SKM-1 treated with dmso at 0.1 percent for 144 hours (cell line): ENCODE data around the gene RNF128.
"Not testable (repeated sequence)": the region's sequence is repeated elsewhere in the genome, so short reads cannot be mapped to it uniquely, and the experiment has no call there.

Experiments used
- DNase-seq: peaks from one replicate; lab custom pipeline; 2025; ENCODE audit not compliant: unreplicated experiment; lab: John Stamatoyannopoulos, UW

Gene RNF128

DNA sequence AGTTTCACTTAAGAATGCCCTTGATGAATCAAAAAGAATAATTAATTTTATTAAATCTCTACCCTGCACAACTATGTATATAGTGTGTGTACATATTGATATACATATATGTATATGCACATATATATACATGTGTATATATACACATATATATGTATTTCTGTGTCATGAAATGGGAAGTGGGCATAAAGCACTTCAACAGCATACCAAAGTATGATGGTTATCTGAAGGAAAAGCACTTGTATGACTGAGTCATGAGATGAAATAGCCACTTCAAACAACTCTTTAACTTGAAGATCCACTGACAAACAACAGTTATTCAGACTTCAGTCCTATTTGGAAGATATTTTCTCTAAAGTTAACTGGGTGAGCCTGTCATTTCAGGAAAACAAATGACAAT lies 16.3 kb downstream of the RNF128 start:
- DNase-seq, result no peak

DNA sequence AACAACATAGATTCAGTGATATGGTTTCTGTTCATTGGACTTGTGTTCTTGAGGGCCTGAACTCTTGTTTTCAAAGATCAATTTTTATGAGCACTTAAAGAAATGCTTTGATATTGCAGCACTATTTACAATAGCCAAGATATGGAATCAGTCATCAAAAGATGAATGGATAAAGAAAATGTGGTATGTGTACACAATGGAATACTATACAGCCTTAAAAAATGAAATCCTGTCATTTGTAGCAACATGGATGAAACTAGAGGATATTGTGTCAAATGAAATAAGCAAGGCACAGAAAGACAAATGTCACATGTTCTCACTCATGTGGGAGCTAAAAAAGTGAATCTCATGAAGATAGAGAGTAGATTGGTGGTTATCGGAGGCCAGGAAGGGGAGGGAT lies 21.9 kb downstream of the RNF128 start:
- no peak for DNase-seq

DNA sequence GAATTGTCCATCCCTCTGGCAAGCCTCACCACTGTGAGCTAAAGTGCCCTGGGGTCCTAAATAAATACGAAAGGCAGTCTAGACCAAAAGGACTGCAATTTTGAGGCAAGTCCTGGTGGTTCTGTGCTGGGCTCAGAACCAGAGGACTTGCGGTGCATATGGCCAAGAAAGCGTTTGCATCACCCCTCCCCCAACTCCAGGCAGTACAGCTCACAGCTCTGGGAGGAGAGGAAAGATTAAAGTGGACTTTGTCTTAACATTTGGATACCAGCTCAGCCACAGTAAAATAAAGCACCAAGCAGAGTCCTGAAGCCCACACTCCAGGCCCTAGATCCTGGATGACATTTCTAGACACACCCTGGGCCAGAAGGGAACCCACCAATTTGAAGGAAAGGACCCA lies 24.9 kb downstream of the RNF128 start:
- DNase-seq, result no peak

DNA sequence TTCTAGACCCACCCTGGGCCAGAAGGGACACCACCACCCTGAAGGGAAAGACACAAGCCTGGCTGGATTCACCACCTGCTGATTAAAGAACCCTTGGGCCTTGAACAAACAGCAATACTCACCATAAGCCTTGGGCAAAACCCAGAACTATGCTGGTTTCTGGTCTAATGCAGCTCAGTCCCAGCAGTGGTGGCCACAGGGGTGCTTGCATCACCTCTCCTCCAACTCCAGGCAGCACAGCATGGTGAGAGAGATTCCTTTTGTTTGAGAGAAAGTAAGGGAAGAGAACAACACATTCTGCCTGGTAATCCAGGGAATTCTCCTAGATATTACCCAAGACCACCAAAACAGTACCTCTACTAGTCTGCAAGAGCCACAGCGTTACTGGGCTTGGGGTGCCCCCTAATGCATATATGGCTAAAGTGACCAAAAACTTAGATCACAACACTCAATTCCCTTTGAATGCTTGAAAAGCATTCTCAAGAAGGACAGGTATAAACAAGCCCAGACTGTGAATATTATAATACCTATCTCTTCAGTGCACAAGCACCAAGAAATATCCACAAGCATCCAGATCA lies 25.7 kb downstream of the RNF128 start:
- no peak for DNase-seq

DNA sequence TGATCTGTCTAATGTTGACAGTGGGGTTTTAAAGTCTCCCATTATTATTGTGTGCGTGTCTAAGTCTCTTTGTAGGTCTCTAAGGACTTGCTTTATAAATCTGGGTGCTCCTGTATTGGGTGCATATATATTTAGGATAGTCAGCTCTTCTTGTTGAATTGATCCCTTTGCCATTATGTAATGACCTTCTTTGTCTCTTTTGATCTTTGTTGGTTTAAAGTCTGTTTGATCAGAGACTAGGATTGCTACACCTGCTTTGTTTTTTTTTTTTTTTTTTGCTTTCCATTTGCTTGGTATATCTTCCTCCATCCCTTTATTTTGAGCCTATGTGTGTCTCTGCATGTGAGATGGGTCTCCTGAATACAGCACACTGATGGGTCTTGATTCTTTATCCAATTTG lies 42.8 kb downstream of the RNF128 start:
- not testable (repeated sequence) for DNase-seq

DNA sequence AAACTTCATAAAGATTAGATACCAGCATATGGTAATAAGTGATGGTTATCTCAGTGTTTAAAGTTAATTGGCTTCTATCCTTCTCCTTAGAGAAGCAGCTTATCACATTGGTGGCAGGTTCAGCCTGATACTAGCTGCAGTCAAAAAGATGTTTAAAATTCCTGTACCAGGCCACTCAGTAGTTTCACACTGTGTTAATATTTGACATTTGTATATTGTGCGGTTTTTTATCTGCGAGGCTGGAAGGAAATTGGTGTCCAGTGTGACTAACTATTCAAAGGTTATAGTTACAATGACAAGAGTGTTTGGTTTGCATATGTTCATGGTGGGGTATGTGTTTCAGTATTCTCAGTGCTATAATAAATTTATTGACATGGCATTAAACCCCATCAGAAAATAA lies 48.5 kb downstream of the RNF128 start:
- DNase-seq, result no peak

DNA sequence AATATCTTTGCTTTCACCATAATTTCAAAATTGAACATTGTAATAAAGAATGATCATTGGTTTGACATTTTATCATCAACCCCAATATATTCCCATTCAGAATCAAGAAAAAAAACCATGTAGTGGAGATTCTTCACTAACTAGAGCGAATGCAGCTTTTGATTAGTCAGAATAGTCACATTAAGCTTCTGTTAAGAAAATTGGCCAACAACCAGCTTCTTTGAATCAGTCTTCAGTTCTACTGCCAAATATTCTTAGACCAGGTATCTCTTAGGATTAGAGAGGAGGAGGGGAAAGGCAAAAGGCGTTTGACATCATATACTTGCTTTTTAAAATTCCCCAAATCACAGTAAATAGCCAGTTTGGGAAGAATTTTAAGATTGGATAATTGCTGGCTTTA lies 53.8 kb downstream of the RNF128 start:
- DNase-seq, result no peak

DNA sequence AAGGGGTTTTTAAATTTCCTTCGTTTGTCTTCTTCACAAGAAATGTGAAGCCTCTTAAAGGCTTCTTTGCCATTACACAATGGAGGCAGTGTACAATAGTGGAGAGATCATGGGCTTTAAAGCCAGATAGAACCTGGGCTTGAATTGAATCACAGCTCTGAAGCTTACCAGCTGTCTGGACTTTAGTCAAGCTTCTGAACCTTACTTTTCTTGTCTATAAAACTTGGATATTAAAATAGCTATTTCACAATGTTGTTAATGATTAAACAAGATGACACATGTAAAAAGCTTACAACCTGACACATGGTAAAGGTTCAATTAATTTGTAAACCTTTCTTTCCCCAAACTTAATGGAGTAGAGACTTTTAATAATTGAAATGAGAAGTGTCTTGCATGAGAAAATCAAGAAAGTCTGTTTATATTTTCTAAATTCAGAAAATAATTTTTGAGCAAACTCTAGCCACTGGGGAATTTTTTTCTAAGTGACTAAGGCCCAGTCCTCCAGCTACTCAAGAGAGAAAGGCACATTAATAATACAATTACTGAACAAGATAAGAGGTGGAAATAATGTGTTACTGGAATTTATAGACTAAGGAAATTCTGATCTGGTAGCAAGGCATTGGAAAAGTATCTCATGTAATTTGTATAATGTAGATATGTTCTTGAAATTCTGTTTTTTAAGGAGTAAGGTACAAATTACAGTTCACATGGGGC lies 54.3 kb downstream of the RNF128 start:
- DNase-seq, result no peak

DNA sequence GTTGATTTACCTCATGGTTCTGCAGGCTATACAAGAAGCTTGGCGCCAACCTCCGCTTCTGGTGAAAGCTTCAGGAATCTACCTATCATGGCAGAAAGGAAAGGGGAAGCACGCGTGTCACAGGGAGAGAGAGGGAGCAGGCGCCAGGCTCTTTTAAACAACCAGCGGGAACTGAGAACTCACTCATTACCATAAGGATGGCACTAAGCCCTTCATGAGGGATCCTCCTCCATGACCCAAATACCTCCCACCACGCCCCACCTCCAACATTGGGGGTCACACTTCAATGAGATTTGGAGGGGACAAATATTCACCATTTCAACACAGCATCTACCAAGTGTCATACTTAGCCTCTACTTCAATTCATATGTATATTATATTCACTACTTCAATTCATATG lies 57.2 kb downstream of the RNF128 start:
- no peak for DNase-seq

DNA sequence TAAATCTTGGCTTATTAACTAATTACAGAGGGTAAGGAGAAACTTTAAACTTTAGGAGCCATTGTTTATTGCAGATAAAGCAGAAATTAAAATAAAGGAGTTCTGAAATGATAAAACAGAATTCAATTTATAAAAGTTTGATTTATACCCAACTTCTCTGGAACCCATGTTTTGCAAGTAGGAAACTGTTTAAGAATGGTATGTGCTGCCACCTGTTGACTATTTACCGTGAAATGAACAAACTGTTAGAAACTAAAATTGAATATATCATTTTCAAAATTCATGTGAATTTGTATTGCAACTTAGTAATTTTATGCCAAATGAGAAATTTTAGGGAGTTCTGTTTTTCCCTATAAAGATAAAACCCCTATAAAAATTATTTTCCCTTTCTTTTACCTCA lies 65.0 kb downstream of the RNF128 start:
- no peak for DNase-seq

DNA sequence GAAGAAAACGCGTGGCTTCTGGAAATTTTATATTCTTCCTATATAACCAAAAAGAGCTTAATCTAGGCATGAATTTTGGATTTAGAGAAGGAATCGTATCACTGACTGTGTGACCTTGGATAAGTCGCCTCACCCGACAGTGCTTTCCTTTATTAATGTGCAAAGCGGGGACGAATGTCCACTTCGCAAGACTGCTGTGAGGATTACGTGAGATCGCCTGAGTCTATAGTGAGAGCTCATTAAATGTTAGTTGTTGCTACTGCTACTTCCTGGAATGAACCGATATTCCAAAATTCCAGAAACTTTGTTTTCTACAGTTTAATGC lies 75.5 kb downstream of the RNF128 start:
- no peak for DNase-seq

DNA sequence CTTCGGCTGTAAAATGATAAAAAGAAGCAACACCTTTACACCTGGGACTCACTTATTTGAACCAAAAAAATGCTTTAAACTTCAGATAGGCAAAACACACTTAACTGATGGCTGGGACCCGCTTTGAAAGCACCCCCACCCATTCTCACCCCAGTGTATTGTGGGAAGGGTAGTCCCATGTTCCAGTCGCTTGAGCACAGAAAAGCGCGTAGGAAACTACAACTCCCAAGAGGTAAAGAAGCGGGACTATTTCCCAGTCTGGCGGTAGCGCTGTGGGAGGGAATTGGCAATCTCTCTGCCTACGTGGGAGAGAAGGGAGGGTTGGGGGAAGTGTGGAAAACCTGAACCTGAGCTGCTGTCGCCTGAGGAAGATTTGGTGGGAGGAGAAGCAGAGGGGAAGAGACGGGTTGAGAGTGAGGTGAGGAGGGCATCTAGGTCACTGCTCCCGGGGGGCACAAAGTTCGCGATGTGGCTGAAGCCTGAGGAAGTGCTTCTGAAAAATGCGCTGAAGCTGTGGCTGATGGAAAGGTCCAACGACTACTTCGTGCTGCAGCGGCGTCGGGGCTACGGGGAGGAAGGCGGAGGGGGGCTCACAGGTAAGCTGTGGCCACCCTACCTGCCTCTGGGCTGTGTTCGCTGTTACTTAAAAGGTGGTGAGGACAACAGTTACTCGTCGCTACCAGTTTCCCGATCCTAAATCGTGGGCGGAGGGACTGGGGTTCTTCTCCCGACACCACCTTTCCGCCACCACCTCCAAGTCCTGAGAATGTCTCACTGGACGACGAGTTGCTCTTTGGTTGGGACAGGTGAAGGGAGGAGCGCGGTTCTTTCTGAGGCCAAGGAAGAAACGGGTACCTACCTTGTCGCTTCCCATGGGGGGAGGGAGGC lies 76.1 kb downstream of the RNF128 start, which contains the start of gene TBC1D8B:
Gene TBC1D8B (plus strand): TSS at position 286 of the 888 bp plus-strand sequence. CDS start 181 bp downstream, at position 467.
- DNase-seq, result peak; percentile 64

DNA sequence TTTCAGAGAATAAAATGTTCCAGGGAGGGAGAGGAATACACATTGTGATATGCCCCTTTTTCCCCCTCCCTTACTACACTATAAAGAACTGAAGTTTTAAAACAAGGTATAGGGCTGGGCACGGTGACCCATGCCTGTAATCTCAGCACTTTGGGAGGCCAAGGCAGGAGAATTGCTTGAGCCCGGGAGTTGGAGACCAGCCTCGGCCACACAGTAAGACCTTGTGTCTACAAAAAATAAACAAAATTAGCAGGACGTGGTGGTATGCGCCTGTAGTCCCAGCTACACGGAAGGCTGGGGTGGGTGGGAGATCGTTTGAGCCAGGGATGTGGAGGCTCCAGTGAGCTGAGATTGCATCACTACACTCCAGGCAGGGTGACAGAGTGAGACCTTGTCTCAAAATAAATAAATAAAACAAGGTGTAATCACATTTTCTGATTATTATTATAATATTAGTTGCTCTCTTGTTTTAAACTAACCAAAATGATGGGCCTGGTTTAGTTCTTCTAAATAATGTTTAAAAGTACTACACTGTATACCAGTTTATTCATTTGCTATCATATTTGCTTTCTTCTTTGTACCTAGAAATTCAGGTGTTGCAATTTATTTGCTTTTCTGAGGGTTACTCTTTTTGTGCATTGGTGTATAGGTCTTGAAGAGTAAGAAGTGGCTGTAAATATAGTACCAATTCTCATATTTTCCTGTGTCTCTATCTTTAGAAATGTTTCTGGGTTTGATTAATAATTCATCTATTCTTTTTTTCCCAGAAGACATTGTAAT lies 84.8 kb downstream of the RNF128 start:
- DNase-seq, result no peak

DNA sequence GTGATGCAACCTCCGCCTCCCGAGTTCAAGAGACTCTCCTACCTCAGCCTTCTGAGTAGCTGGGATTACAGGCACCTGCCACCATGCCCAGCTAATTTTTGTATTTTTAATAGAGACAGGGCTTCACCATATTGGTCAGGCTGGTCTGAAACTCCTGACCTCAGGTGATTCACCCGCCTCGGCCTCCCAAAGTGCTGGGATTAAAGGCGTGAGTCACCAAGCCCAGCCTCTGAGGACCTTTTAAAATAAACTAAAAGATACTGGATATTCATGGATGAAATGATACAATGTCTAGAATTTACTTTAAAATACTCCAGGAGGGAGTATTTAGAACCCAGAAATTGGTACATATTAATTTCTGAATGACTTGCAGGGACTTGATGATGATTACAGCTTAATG lies 86.4 kb downstream of the RNF128 start:
- DNase-seq, result not testable (repeated sequence)

DNA sequence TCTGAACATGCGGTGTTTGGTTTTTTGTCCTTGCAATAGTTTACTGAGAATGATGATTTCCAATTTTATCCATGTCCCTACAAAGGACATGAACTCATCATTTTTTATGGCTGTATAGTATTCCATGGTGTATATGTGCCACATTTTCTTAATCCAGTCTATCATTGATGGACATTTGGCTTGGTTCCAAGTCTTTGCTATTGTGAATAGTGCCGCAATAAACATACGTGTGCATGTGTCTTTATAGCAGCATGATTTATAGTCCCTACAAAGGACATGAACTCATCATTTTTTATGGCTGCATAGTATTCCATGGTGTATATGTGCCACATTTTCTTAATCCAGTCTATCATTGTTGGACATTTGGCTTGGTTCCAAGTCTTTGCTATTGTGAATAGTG lies 87.6 kb downstream of the RNF128 start:
- not testable (repeated sequence) for DNase-seq
